Measurements from ENCODE around the gene SRPX2. TPM values are rescaled to one million over a fixed set of nuclear protein-coding genes. Genes with fewer than 3 reads are reported as not detected.

The SRPX2 gene
- total RNA-seq, 2 donors from 2014 or later: not detected

GRCh38 chrX:100680756-100681155, 36.8 kb downstream of the SRPX2 start:
- ATAC-seq (no peak), DNase-seq (ENCODE audit: low spot score in 2 of 2) (no peak)
- Mint-ChIP-seq H3K27ac (no peak overlapping the region), H3K36me3 (no peaks in the 10 kb centered on the region), H3K9me3 (no peaks in the 10 kb centered on the region)

DNA sequence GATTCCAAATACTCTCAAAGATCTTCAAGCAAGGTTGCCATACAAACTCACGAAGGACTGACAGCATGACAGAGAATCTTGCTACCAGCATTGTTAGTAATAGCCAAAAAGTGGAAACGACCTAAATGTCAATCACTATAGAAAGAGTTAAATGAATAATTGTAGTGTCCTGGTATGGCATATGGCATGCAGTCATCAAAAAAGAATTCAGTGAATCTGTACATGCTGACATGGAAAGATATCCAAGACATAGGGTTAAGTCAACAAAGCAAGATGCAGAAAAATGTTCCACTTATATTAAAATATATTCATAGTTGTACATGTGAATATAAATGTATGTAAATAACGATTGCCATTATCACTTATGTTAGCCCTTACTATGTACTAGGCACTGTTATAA, 37.6 kb downstream of the SRPX2 start:
- H3K36me3 Mint-ChIP-seq: no peaks in the 10 kb centered on the region
- H3K9me3 Mint-ChIP-seq: no peaks in the 10 kb centered on the region
- ATAC-seq (no peak), DNase-seq (ENCODE audit: low spot score in 2 of 2) (no peak)
- H3K27ac Mint-ChIP-seq: no peak overlapping the region

- Mint-ChIP-seq H3K9me3 (no peaks in the 10 kb centered on the region), H3K27ac (no peak overlapping the region), H3K36me3 (no peaks in the 10 kb centered on the region)
- ATAC-seq (no peak), DNase-seq (ENCODE audit: low spot score in 2 of 2) (no peak)
Measured at GRCh38 chrX:100682939-100683338, 38.9 kb downstream of the SRPX2 start.

DNA sequence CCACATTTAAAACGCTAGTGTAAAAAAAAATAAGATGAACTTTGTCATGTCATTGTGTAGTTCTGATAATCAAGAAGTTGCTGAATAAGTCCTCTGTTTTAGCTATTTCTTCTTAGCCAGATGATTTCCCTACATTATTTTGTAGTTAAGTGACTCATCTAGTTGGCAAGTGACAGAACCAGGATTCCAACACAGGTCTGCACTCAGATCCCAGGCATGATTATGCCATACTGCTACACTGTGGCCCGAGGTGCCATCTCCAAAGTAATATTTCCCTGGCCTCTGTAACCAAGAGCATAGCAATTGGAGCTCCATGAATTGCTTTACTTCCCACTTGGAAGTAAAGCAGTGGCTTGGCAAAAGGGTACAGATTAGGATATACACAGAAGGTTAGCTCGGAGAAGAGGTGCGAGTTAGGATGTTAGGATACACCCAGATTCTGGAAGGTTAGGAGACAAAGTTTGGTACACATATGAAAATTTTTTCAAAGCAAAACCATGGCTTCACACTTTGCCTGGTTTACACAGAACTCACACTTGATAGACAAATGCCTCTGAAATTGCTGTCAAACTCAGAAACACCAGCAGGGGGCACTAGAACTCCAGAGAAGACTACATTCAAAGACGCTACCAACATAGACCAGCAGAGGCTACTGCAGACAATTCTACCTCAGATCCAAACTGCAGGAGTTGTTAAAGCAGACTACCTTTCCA, 41.4 kb downstream of the SRPX2 start:
- peak in 1 of 2 donors; percentile 62 for DNase-seq (ENCODE audit: low spot score in 2 of 2)
- no peaks in the 10 kb centered on the region for H3K9me3 Mint-ChIP-seq
- ATAC-seq: peak; percentile 67 to 83
- no peaks in the 10 kb centered on the region for H3K36me3 Mint-ChIP-seq
- no peak overlapping the region for H3K27ac Mint-ChIP-seq

DNA sequence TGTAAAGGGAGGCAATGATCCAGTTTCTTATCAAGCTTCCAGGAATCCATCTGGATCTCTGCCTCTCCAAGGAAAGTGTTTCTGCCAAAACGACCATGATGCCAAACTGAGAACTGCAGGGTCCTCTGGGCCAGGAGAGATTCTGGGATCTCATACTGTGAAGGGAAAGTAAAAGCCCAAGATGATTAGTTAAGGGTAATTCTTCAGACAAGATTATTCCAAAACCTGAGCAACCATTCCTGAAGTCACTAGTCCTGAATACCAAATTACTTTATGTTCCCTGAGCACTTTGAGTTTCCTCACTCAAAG, 42.0 kb downstream of the SRPX2 start:
- no peaks in the 10 kb centered on the region for H3K36me3 Mint-ChIP-seq
- no peak overlapping the region for H3K27ac Mint-ChIP-seq
- ATAC-seq (peak in 1 of 2 donors; percentile 13), DNase-seq (ENCODE audit: low spot score in 2 of 2) (no peak)
- no peaks in the 10 kb centered on the region for H3K9me3 Mint-ChIP-seq

DNA sequence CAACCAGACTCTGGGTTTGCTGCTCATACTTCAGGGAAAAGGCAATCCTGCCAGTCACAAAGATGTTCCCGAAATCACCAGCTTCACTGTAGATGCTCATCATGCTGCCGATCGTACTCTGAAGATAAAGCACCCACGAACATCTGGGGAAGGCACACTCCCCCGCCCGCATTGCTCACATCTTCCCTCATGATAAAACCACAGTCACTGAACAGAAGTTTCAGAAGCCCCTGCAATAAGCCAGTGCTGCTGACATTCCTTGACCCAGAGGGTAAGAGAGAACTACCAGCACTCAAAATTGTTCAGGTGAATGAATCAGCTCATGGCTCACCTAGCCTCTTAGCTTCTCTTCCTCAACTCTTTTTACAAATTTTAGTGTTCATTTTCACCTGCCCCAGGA, 43.1 kb downstream of the SRPX2 start:
- DNase-seq (ENCODE audit: low spot score in 2 of 2): no peak
- Mint-ChIP-seq H3K36me3 (no peaks in the 10 kb centered on the region), H3K27ac (peak overlapping the region in 1 of 2 donors; percentile 80), H3K9me3 (no peaks in the 10 kb centered on the region)
- ATAC-seq: peak; percentile 54 to 62

- peak; percentile 37 to 38 for ATAC-seq
- no peak for DNase-seq (ENCODE audit: low spot score in 2 of 2)
- Mint-ChIP-seq H3K36me3 (no peaks in the 10 kb centered on the region), H3K9me3 (no peaks in the 10 kb centered on the region), H3K27ac (peak overlapping the region in 1 of 2 donors; percentile 80)
Measured at GRCh38 chrX:100687546-100687945, 43.5 kb downstream of the SRPX2 start.

DNA sequence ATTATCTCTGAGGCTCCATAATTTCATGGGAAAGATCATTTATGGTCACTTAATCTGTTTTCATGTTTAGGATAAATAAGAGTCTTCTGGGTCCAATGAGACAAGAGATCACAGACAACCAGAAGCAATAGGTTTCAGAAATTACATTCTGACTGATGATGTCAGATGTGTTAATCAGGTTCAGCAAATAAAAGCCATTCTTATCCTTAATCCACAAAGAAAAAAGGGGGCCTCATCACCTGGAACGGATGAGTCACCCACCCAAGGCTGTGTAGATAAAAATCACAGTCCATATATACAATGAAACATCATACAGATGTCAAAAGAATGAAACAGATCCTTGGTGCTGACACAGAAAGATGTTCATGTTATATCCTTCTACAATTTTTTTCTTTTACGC, 51.3 kb downstream of the SRPX2 start:
- Mint-ChIP-seq H3K9me3 (no peaks in the 10 kb centered on the region), H3K36me3 (no peaks in the 10 kb centered on the region), H3K27ac (no peak overlapping the region)
- DNase-seq (ENCODE audit: low spot score in 2 of 2) (no peak), ATAC-seq (peak in 1 of 2 donors; percentile 81)

DNA sequence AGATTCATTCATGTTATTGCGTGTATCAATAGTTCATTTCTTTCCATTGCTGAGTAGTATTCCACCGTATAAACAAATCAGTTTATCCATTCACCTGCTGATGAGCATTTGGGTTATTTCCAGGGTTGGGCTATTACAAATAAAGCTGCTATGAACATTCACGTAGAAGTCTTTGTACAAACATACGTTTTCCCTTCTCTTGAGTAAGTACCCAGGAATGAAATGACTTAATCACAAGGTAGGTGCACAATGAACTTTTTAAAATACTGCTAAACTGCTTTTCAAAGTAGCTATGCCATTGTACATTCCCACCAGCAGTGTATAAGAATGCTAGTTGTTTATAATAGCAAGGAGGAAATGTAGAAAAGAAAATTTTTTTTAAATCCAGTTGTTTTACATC, 52.0 kb downstream of the SRPX2 start:
- Mint-ChIP-seq H3K9me3 (no peaks in the 10 kb centered on the region), H3K36me3 (no peaks in the 10 kb centered on the region), H3K27ac (no peak overlapping the region)
- ATAC-seq: no peak
- no peak for DNase-seq (ENCODE audit: low spot score in 2 of 2)

- no peak overlapping the region for H3K27ac Mint-ChIP-seq
- no peaks in the 10 kb centered on the region for H3K36me3 Mint-ChIP-seq
- no peak for DNase-seq (ENCODE audit: low spot score in 2 of 2)
- H3K9me3 Mint-ChIP-seq: no peaks in the 10 kb centered on the region
- peak in 1 of 2 donors; percentile 67 for ATAC-seq
Measured at GRCh38 chrX:100696699-100697351, 52.8 kb downstream of the SRPX2 start.

DNA sequence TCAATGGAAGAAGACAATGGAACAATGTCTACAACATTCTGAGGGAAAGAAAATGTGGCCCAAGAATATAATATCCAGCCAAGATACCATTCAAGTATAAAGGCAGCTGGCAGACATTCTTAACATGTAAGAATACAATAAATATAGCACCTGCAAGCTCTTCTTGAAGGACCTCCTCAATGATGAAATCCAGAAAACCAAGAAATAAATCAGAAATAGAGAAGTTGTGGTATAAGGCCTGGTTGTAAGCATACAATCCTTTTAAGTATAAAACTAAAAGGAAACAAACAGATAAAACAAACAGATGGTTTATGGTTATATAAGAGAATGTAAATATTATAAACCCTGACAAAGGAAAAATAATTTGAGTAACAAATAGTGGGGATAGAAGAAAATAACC, 54.6 kb downstream of the SRPX2 start:
- H3K36me3 Mint-ChIP-seq: no peaks in the 10 kb centered on the region
- no peaks in the 10 kb centered on the region for H3K9me3 Mint-ChIP-seq
- no peak for DNase-seq (ENCODE audit: low spot score in 2 of 2)
- H3K27ac Mint-ChIP-seq: no peak overlapping the region
- ATAC-seq: no peak

DNA sequence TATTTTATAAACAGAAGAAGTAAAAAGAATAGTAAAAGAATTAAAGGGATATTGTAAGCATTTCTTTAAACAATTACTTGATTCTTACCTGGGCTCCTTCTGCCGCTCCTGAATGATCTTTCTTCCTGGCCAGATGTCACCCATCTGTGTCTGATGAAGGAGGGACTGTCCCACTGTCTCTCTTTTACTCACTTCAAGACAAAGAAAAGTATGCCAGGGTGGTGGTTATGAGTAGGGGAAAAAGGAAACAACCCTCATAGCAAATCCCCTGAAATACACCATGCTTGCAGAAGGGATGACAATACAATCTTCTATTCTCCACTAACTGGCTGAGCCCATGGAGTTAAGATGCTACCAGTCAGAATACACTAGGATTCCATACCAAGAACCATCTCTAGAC, 56.8 kb downstream of the SRPX2 start:
- peak; percentile 50 to 77 for ATAC-seq
- H3K36me3 Mint-ChIP-seq: no peaks in the 10 kb centered on the region
- no peaks in the 10 kb centered on the region for H3K9me3 Mint-ChIP-seq
- no peak overlapping the region for H3K27ac Mint-ChIP-seq
- no peak for DNase-seq (ENCODE audit: low spot score in 2 of 2)

GRCh38 chrX:100704581-100705203, 60.7 kb downstream of the SRPX2 start:
- DNase-seq (ENCODE audit: low spot score in 2 of 2): no peak
- Mint-ChIP-seq H3K9me3 (no peaks in the 10 kb centered on the region), H3K27ac (no peak overlapping the region), H3K36me3 (no peaks in the 10 kb centered on the region)
- ATAC-seq: no peak

DNA sequence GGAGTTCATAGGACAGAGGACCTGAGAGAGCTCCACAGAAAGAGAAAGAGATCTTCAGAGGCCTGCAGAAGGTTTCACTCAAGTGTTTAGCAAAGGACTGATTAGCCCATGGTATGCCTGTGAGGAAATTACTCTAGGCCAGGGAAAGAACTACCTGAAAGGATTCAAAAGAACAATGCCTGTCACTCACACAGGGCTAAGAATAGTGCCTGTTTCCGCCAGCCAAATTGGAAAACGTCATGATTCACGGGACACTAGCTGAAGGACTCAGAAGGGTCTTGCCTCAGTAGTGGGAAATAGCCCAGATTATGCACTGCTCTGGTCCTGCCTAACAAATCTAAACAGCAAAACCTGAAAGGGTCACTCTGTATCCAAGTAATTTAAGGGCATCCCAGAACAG, 66.8 kb downstream of the SRPX2 start:
- no peak for ATAC-seq
- no peak for DNase-seq (ENCODE audit: low spot score in 2 of 2)
- Mint-ChIP-seq H3K27ac (no peak overlapping the region), H3K36me3 (no peaks in the 10 kb centered on the region), H3K9me3 (no peaks in the 10 kb centered on the region)

- H3K27ac Mint-ChIP-seq: no peak overlapping the region
Measured at GRCh38 chrX:100717363-100717762, 73.4 kb downstream of the SRPX2 start.

GRCh38 chrX:100719139-100719538, 75.1 kb downstream of the SRPX2 start:
- Mint-ChIP-seq H3K36me3 (no peaks in the 10 kb centered on the region), H3K27ac (no peak overlapping the region), H3K9me3 (no peaks in the 10 kb centered on the region)
- DNase-seq (ENCODE audit: low spot score in 2 of 2) (no peak), ATAC-seq (no peak)

More at GRCh38 chrX:100717363-100717762, 73.4 kb downstream of the SRPX2 start:
- no peak for DNase-seq (ENCODE audit: low spot score in 2 of 2)
- no peak for ATAC-seq
- Mint-ChIP-seq H3K36me3 (no peaks in the 10 kb centered on the region), H3K9me3 (no peaks in the 10 kb centered on the region)

DNA sequence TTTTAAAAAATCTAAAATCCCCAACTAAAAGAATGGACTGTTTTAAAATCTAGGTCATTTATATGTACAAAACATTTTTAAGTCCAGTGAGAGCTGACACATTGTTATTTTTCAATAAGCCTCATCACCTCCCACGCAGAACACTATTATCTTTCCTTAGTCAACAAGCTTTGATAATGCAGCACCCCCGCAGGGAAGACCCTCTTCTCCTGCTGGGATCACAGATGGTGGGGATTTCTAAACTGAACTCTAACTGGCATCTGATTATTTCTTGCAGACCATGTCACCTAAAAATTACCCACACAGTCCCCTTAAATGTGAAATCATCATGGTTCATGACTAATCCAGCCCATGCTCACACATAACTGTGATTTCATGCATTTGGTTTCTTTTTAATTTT, 76.3 kb downstream of the SRPX2 start:
- ATAC-seq (no peak), DNase-seq (ENCODE audit: low spot score in 2 of 2) (no peak)
- Mint-ChIP-seq H3K36me3 (no peaks in the 10 kb centered on the region), H3K9me3 (no peaks in the 10 kb centered on the region), H3K27ac (no peak overlapping the region)

DNA sequence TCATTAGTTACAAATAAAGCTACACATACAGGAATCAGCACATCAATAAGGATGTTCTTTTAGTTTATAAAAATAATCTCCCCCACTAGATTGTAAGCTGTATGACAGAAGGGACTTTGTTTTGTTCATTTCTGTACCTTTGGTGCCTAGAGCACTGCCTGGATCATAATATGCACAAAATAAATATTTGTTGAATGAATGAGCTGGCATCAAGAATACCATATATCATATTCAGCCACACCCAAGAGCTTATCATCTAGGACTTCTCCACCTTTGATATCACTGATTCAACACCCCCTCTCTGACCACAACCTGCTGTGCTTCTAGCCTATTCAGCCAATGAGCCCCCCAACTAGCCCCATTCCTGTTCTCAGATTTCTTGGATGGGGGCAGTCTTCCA, 77.3 kb downstream of the SRPX2 start:
- H3K36me3 Mint-ChIP-seq: no peaks in the 10 kb centered on the region
- no peaks in the 10 kb centered on the region for H3K9me3 Mint-ChIP-seq
- no peak overlapping the region for H3K27ac Mint-ChIP-seq
- DNase-seq (ENCODE audit: low spot score in 2 of 2) (no peak), ATAC-seq (no peak)

All from activated naive CD4-positive, alpha-beta T cell treated with anti-CD3 and anti-CD28 coated beads, Interleukin-2, amount 50 U/mL, for 72 hours (primary cell).